GM18499 (cell line): Measurements from ENCODE around the gene TEKTIP1.
"Not testable (repeated sequence)": the region's sequence is repeated elsewhere in the genome, so short reads cannot be mapped to it uniquely, and the experiment has no call there.

Experiments used
- ATAC-seq: cut with Tn5 transposase; IDR thresholded peaks from one replicate; pipeline ENCODE4 v1.9.1; 2021; ENCODE audit warnings: moderate number of reproducible peaks; ENCODE audit not compliant: insufficient read depth, unreplicated experiment

The TEKTIP1 gene

DNA sequence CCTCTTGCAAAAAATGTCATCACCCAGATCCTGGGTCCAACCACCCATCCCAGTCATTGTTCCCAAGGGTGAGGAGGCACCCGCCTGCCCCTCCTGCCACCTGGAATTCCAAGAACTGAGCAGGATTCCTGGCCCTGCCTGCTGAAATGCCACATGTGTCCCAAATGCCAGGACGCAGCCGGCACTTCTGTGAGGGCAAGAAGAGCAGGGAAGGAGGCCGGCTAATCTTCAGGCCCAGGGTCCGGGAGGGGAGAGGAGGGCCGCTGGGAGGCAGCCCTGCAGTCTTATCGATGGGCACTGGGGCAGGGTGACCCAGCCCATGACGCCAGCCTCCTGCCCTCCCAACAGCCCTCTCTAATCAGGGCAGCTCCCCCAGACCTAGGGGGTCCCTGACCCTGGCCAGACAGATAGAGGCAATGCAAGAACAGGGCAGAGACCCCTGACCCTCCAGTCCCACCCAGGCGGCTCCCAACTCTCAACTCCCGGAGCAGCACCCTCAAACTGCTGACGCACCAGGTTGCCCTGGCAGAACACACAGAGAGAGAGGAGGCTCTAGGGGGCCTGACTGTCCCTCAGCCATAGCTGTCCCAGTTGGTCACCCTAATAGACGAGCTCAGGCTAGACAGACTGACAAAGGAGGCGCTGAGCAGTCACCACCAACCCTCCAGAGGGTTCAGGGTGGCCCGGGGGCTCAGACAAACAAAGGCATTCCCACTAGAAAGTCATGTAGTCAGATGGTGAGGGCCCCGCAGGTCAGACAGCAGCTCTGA lies 16.9 kb downstream of the TEKTIP1 start:
- ATAC-seq: no peak

GRCh38 chr19:3556423-3556977 lies 17.5 kb downstream of the TEKTIP1 start:
- ATAC-seq: no peak

- no peak for ATAC-seq
Measured at GRCh38 chr19:3556978-3557460, 18.0 kb downstream of the TEKTIP1 start.

- ATAC-seq: peak; percentile 52
Measured at GRCh38 chr19:3557461-3558248, 18.7 kb downstream of the TEKTIP1 start, which contains the start of gene MFSD12. Gene MFSD12, minus strand, starts transcription at chr19:3557586. Its CDS starts 183 bp downstream, at chr19:3557403.

- no peak for ATAC-seq
Measured at GRCh38 chr19:3563709-3564524, 24.9 kb downstream of the TEKTIP1 start.

- no peak for ATAC-seq
Measured at GRCh38 chr19:3565139-3565538, 26.2 kb downstream of the TEKTIP1 start.

GRCh38 chr19:3570042-3570441 lies 31.1 kb downstream of the TEKTIP1 start:
- ATAC-seq: not testable (repeated sequence)

DNA sequence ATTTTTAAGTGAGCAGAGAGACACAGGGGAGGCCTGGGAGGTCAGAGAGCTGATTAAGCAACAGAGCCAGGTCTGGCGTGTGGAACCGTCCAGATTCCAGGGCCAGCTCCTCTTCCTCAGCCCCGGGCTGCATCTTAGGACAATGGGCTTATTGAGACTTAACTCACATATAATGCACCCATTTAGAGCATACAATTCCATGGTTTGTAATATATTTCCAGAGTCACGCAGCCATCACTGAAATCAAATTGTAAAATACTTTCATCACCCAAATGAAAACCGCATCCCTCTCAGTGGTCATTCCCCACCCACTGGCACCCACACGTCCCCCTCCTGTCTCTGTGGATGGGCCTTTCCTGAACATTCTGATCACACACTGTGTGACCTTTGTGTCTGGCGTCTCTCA lies 31.6 kb downstream of the TEKTIP1 start:
- ATAC-seq: no peak

GRCh38 chr19:3572132-3572854 lies 33.3 kb downstream of the TEKTIP1 start:
- ATAC-seq: peak; percentile 76

DNA sequence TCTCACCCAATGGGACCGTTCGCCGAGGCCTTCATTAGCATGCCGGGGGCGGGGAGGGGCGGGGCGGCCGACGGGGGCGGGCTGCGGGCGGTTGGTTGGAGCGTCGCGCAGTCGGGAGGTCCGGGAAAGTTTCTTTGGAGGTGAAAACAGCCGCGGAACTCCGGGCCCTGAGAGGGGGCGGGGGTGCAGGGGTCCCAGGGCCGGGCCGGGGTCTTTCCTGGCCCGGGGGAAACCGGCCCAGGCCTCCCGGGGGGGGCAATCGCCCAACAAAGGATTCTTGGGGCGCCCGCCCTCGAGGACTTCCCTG lies 33.8 kb downstream of the TEKTIP1 start, which contains the start of gene HMG20B:
Gene HMG20B (plus strand): TSS at position 90 of the 307 bp plus-strand sequence. CDS start 366 bp downstream, outside the sequence.
- ATAC-seq: no peak

GRCh38 chr19:3573162-3573857 lies 34.3 kb downstream of the TEKTIP1 start:
- ATAC-seq: no peak

- ATAC-seq: no peak
Measured at GRCh38 chr19:3573858-3574637, 35.1 kb downstream of the TEKTIP1 start.

GRCh38 chr19:3575260-3575741 lies 36.3 kb downstream of the TEKTIP1 start:
- no peak for ATAC-seq

DNA sequence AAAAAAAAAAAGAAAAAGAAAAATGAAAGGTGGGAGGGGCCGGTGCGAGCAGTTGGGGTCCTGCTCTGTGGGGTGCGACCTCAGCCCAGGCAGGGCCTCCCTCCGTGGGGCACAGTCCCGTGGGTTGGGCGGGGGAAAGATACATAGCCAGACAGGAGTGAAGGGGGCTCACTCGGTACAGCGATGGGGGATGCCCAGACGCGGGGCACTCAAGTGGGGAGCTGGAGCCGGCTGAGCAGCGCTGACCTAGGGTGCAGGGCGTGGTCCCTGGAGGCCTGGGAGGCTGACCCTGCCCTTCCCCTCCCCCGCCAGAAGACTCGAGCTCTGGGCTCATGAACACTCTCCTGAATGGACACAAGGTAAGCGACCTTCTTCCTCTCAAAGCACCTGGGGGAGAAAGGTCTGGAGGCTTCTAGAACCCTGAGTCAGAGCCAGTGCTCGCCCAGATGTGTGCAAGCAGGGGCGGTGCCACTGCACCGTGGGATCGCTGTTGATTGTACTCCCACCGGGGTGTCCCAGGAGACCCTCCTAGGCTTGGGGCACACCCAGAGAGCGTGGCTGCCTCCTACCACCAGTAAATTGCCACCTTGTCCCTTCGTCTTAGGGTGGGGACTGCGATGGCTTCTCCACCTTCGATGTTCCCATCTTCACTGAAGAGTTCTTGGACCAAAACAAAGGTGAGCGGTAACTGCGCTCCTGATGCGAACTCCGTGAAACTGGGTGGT lies 37.1 kb downstream of the TEKTIP1 start:
- ATAC-seq: no peak

DNA sequence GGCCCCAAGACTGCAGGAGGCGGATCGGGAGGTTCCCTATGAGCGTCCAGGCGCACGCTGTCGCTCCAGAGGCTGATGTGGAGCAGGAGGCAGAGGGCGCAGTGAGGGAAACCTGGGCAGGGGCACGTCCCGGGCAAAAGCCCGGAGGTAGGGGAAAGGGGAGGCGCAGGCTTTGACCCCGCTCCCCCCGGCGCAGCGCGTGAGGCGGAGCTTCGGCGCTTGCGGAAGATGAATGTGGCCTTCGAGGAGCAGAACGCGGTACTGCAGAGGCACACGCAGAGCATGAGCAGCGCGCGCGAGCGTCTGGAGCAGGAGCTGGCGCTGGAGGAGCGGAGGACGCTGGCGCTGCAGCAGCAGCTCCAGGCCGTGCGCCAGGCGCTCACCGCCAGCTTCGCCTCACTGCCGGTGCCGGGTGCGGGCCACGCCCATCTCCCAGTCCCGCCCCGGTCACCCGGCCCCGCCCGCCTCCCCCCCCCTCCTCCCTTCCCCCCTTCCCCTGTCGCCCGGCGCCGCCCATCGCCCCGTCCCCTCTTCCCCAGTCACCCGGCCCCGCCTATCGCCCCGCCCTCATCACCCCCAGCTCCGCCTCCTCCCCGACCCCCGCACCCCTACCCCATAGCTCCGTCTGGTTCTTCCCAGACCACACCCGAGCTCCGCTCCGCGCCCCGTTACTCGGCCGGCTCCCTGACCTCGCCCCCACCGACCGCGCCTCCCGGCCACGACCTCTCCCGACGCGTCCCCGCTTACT lies 37.9 kb downstream of the TEKTIP1 start:
- ATAC-seq: no peak

DNA sequence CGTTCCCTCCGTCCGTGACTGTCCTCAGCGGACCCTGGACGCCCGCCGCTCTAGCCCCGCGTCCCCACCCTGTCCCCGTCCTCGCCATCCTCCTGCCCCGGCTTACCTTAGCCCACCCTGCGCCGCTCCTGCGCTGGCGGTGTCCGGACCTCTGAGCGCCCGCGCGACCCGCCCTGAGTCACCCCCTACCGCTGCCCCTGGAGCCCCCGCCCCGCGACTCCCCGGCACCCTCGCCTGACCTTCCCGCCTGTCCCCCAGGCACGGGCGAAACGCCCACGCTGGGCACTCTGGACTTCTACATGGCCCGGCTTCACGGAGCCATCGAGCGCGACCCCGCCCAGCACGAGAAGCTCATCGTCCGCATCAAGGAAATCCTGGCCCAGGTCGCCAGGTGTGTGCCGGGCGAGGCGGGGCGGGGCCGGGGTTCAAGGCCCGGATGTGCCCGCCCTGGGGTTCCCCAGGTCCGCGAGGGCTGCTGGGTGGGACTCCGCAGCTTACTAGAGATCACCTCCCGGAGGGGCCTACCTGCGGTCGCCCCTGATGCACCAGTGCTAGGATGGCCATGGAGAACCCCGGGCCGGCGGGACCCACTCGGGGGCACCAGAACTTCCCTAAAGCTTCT lies 38.9 kb downstream of the TEKTIP1 start:
- no peak for ATAC-seq
